GM18519 (cell line): ENCODE data around the gene ST6GALNAC1.

Experiments used
- ATAC-seq: cut with Tn5 transposase; IDR thresholded peaks from one replicate; pipeline ENCODE4 v1.9.1; 2021; ENCODE audit warnings: mild to moderate bottlenecking, moderate library complexity; ENCODE audit not compliant: unreplicated experiment, low FRiP score

The ST6GALNAC1 gene

DNA sequence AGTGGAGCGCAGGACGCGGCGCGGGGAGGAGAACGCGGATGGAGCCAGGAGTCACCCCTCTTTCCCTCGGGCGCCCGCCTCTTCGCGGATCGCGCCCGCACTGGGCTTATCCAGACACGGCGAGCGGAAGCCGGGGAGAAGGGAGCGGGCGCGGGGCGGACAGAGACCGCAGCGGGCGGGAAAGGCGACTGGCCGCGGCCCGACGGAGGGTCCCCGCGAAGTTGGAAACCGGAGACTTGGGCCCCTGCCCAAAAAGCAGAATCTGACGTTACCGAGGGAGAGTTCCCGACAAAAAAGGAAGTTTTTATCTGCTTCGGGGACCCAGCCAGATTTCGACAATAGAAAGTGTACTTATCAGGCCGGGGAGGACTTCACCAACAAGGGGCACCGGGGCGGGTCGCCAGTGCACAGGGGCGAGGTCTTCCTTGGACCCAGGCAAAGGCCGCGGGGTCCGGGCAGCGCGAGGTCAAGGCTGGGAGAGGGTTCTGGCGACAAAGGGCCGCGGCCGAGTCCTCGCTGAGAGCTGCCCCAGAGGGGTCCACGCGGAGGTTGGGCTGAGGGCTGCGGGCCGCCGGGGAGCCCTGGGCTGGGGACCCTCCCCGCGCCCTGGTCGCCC lies 58.4 kb downstream of the ST6GALNAC1 start:
- ATAC-seq = no peak

DNA sequence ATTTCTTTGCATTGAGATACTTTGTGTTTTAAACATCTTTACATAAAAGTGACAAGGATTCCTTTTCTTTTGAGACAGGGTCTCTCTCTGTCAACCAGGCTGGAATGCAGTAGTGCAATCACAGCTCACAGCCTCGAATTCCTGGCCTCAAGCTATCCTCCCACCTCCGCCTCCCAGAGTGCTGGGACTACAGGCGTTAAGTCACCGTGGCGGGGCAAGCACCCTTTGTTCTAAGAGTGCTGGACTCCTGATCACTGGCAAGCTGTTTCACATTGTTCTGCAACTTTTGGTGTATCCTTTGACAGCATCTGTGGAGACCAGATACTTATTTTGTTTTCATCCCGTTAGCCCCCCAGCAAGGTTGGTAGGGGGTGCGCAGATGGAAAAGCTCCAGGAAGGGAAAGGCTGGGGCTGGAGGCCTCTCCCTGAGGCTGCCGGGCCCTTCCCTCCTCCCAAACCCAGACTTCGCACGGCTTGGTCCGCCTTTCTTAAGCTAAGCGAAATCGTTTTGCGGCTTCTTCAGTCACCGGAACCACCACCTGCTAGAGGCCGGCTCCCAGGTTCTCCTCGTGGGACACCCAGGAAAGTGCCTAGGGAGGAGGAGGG lies 59.0 kb downstream of the ST6GALNAC1 start:
- no peak for ATAC-seq

DNA sequence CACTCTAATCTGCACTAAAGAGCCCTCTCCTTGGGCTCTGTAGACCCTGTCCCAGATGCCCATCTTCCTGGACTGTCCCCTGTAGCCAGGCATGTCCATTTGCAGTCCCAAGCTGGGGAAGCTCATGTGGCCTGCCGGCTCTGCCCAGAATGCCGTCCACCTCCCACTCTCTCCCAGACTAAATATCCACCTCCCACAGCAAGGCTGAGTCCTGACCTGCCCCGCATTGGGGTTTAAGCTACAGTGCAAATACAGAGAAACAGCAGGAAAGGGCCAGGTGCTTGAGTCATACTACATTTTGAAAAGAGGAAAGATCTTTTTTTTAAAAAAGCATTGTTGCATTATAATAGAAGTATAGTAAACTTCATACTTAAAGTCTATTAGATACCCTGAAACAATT lies 60.9 kb downstream of the ST6GALNAC1 start:
- no peak for ATAC-seq

DNA sequence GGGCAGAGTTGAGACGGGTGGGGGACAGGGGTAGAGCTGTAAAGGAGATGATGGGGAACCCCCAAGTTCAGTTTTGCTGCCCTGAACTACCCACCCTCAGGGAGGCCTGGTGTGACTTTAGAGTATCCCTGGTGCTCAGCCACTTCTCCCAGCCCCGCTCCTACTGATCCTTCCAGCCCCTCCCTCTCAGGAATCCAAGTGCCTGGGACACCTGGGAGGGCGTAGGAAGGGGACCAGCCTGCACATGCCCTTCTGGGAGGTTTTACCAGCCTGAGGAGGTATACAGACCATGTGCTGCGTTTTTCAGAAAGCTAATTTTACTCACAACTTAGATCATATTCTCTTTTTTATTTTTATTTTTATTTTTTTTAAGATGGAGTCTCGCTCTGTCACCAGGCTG lies 62.0 kb downstream of the ST6GALNAC1 start:
- ATAC-seq = no peak

DNA sequence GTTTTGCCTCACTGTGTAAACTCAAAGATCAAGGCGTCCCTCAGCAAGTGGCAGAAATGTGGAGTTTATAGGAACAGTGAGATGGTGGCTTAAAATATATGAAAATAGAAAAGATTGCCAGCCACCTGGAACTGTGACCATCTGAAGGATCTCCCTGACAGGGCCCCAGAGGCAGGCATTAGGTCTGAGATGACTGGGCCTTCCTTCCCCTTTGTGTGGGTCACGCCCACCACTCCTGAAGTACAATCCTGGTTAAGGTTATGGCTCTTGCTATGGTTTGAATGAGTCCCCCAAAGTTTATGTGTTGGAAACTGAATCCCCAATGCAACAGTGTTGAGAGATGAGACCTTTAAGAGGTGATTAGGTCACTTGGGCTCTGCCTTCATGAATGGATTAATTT lies 64.3 kb downstream of the ST6GALNAC1 start:
- no peak for ATAC-seq

DNA sequence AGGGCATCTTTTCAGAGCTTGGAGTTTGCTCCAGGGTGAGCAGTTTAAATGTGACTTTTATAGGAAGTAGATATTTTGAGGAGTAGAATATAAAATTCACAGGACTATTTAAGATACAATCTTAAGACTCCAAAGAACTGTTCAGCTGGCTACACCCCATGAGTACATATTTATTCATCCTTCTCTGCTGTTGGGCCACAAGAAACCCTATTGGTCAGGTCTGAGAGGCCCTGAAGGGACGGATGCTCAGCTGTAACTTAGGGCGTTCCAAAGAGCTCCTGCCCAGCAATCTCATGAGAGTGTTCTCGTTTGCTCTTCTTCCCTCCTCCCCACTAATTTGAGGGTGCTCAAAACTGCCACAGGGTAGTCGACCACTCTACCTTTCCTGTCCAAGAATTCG lies 65.2 kb downstream of the ST6GALNAC1 start:
- ATAC-seq = no peak

DNA sequence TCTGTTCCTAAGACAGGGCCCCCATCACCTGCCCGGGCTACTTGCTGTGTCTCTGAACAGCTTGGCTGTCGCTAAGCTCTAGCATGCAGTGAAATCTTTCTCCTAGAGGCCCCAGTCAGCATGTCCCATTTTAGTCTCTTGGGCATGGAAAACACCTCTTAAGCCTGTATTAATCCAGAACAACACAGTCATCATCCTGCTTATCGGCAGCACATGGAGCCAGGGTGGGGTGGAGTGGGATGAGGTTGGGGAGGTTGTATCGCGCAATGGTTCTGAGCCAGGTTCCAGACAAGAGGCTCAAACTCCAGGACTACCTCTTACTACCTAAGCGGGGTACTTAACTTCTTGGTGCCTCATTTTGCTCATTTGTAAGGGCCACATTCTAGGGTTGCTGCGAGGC lies 65.7 kb downstream of the ST6GALNAC1 start:
- no peak for ATAC-seq

DNA sequence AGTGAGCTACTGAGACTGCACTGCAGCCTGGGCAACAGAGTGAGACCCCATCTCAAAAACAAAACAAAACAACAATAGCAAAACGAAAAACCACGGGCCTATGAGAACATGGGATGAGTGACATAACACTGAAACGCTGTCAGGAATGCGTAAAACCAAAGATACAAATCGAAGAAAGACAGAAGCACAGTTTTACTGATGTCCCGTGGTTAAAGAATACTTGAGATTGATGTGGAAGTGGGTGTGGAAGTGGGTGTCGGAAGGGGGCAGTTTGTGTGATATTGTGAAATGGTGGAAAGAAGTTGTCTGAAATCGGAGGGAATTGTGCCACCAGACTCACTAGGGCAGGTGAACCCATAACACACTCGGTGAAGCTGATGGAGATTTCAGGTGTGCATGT lies 67.4 kb downstream of the ST6GALNAC1 start:
- ATAC-seq = no peak

DNA sequence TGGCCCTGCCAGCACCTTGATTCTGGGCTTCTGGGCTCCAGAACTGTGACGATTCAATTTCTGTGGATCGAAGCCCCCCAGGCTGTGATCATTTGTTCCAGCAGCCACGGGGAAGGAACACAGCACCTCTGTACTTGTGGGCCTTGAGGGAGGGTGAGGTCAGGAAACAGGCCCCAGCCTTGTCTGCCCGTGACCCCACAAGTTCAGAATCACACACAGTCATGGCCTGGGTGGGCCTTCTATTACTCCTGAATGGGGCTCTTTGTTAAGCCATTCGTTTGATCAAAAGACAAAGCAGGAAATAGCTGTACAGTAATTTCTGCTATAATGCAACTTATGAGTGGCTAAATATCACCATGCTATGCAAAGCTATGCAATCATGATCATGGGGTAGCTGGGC lies 68.0 kb downstream of the ST6GALNAC1 start:
- ATAC-seq = no peak
